AG09309 (cell line): Measurements from ENCODE around the gene HDAC11.

Source experiments
- DNase-seq: peaks from one replicate; pipeline ENCODE4 v3.0.0-alpha.2; 2010; ENCODE audit warnings: low read depth
- H3K4me3 ChIP-seq: 2 replicates; pipeline ENCODE4 v1.5.1; 2011; ENCODE audit warnings: mild to moderate bottlenecking, low read depth, low read length, moderate library complexity; ENCODE audit not compliant: control insufficient read depth
- CTCF ChIP-seq: IDR thresholded peaks from 2 replicates; pipeline ENCODE4 v1.5.1; 2011; ENCODE audit warnings: mild to moderate bottlenecking, low read depth, low read length, inconsistent platforms; ENCODE audit not compliant: insufficient read depth, control insufficient read depth; ENCODE audit errors: missing control alignments

Gene HDAC11

GRCh38 chr3:13539292-13539638, 59.2 kb downstream of the HDAC11 start:
- peak; percentile 67 for DNase-seq
- no peak for TF ChIP-seq CTCF

GRCh38 chr3:13539671-13540070, 59.6 kb downstream of the HDAC11 start:
- H3K4me3 ChIP-seq = no peak overlapping the region
- TF ChIP-seq CTCF = no peak
- DNase-seq = no peak

More at GRCh38 chr3:13539292-13539638, 59.2 kb downstream of the HDAC11 start:
- H3K4me3 ChIP-seq = no peak overlapping the region

DNA sequence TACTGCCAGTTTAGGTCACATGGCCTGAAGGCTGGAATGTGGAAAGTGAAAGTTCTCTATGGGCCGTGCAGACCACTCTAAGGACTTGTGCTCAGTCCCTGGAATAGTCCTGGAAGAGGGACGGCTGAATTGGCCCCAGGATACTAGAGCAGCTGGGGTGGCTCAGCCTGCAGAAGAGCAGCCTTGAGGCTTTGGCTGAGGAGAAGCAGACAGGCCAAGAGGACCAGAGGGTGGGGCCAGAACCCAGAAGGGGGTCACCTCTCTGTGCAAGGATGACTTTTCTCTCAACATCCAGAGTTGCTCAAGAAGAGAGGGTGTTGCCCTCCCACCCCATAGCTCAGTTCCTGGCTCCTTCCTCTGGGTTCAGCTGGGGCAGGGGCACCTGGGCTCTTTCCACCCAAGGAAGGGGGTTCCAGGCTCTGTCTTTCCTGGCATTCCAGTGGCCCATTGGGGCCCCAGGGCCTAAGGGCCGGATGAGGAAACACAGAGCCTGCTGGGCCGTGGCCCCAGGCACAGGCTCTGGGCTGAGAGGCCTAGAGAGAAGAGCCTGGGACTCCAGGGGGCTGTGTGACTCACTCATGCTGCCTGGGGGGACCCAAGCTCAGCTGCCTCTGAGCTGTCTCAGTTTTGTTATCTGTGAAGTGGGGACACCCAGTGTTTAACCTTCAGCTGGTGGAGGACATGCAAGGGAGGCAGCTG, 60.3 kb downstream of the HDAC11 start:
- no peak for DNase-seq
- TF ChIP-seq CTCF = no peak
- H3K4me3 ChIP-seq = no peak overlapping the region

GRCh38 chr3:13541691-13542090, 61.6 kb downstream of the HDAC11 start:
- DNase-seq = no peak
- H3K4me3 ChIP-seq = no peak overlapping the region
- no peak for TF ChIP-seq CTCF

GRCh38 chr3:13542142-13542541, 62.0 kb downstream of the HDAC11 start:
- no peak for TF ChIP-seq CTCF
- H3K4me3 ChIP-seq = no peak overlapping the region
- DNase-seq = no peak

DNA sequence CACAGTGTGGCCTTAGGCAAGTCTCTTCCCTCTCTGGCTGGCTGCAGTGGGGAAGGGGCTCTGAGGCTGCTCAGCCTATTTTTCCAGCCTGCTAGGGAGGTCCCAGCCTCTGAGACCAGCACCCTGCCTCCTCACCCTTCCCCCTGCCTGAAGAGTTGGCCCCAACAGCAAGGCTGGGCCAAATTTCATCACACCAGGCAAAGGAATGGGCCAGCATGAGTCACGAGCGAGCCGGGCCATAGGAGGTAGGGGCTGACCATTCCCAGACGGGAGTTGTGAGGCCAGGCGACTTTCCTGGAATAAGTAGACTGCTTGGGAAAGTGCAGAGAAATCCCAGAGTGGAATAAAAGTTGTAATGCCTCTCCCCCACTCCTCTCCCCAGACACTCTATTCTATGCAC, 63.1 kb downstream of the HDAC11 start:
- TF ChIP-seq CTCF = no peak
- H3K4me3 ChIP-seq = no peak overlapping the region
- DNase-seq = peak; percentile 84
